Kidney (tissue), 14 donors: ENCODE measurements around the gene SUMO3. TPM values are rescaled to one million over a fixed set of nuclear protein-coding genes. Genes with fewer than 3 reads are reported as not detected.

ENCODE experiments used
- DNase-seq, 5 donors: peaks; one replicate each; pipeline ENCODE4 v3.0.0-alpha.2; 2013 to 2020
- FAIRE-seq: peaks from 2 replicates; lab custom pipeline; 2012; peaks lifted over from hg19 to GRCh38; lab: Jason Lieb, UNC
- H3K27ac ChIP-seq, 2 donors: one replicate each; pipeline ENCODE4 v1.7.0; 2013; ENCODE audit warnings: low read depth in 2 of 2, low read length in 2 of 2, inconsistent platforms in 1 of 2
- H3K27me3 ChIP-seq: one replicate; pipeline ENCODE4 v1.7.1; 2013; ENCODE audit warnings: low read length, inconsistent platforms; ENCODE audit not compliant: control insufficient read depth, insufficient read depth
- H3K36me3 ChIP-seq, 3 donors: one replicate each; pipeline versions ENCODE4 v1.7.0 to v1.7.1; 2013; ENCODE audit warnings: low read length in 3 of 3, control low read depth in 1 of 3, inconsistent platforms in 1 of 3; ENCODE audit not compliant: insufficient read depth in 3 of 3, control insufficient read depth in 2 of 3
- H3K4me1 ChIP-seq, 3 donors: one replicate each; pipeline versions ENCODE4 v1.7.0 to v1.7.1; 2013; ENCODE audit warnings: low read length in 3 of 3, inconsistent platforms in 1 of 3, low read depth in 1 of 3; ENCODE audit not compliant: control insufficient read depth in 2 of 3, insufficient read depth in 2 of 3
- H3K4me3 ChIP-seq, 3 donors: one replicate each; pipeline versions ENCODE4 v1.7.0 to v1.8.1; 2013; ENCODE audit warnings: low read length in 3 of 3, control low read depth in 1 of 3, inconsistent platforms in 1 of 3
- H3K9ac ChIP-seq, 3 donors: one replicate each; pipeline versions ENCODE4 v1.7.0 to v1.7.1; 2013; ENCODE audit warnings: low read length in 3 of 3, control low read depth in 1 of 3, inconsistent platforms in 1 of 3
- H3K9me3 ChIP-seq, 3 donors: one replicate each; pipeline versions ENCODE4 v1.7.0 to v1.7.1; 2013; ENCODE audit warnings: low read length in 3 of 3, control low read depth in 1 of 3, inconsistent platforms in 1 of 3; ENCODE audit not compliant: control insufficient read depth in 2 of 3, insufficient read depth in 1 of 3
- CTCF ChIP-seq: IDR thresholded peaks from 3 replicates; pipeline ENCODE4 v1.5.1; 2012; ENCODE audit warnings: mild to moderate bottlenecking, moderate library complexity, borderline replicate concordance; ENCODE audit not compliant: insufficient read depth; ENCODE audit errors: extremely low read depth
- intact Hi-C: fragments of 100-400 bp; cut with DNase I; formaldehyde crosslinking; loops from one replicate; pipeline ENCODE4 v1.11.1; 2022
- polyA plus RNA-seq: library from polyadenylated mRNA; stranded (reverse); fragments of 350-450 nt; fragmentation: Illumina TruSeq; extraction: RNeasy Lipid Tissue Mini Kit (QIAGEN cat#74804); gene quantifications from one replicate; pipeline ENCODE4 v1.2.3, GENCODE V29; 2014; ENCODE audit warnings: low read depth, low replicate concordance; ENCODE audit not compliant: insufficient read depth
- total RNA-seq: library from RNA; stranded (reverse); fragmentation: NEBNext Ultra II Directional; extraction: Animal tissue kit (Norgen Biotek cat#: 25700); gene quantifications from one replicate; pipeline ENCODE4 v1.2.1, GENCODE V29; 2021
- donor health status: control.
- donor health status: control.
- donor health status: control.
- donor health status: control.
- donor health status: control.
- donor health status: DM: yes; HTN: yes; CAD: no.
- donor health status: Normal renal cell carcinoma (clear cell type).

SUMO3 gene
- total and polyA plus RNA-seq, 2 donors from 2014 or later, result 88.6 to 89.9 TPM

DNA sequence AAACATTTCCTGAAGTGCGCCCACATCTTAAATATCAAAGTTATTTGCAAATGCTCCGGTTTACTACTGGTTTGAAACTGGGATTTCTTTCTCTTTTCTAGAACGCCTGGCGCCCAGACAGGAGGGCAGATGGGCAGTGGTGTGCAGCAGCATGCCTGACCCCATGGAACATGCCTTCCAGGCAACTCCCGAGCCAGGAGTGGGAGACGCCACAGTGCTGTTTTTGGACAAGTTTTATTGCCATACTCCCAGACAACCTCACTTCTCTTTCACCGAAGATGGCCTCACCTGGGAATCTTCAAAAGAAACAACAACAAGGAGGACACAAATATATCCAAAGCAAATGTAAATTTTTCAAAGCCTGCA is 37.7 kb downstream of the SUMO3 start:
- peak in 2 of 5 donors; percentile 53 to 56 for DNase-seq
- Histone ChIP-seq H3K27me3 (no peaks in the 10 kb centered on the region), H3K9me3 (no peaks in the 10 kb centered on the region), H3K9ac (no peak overlapping the region), H3K36me3 (peaks cover under 1 to 10% (median 2%) of the 10 kb centered on the region in 3 donors), H3K27ac (no peak overlapping the region), H3K4me1 (no peaks in the 10 kb centered on the region), H3K4me3 (no peak overlapping the region)
- TF ChIP-seq CTCF, result no peak
- FAIRE-seq, result no peak
- intact Hi-C loops, result no loop called here

DNA sequence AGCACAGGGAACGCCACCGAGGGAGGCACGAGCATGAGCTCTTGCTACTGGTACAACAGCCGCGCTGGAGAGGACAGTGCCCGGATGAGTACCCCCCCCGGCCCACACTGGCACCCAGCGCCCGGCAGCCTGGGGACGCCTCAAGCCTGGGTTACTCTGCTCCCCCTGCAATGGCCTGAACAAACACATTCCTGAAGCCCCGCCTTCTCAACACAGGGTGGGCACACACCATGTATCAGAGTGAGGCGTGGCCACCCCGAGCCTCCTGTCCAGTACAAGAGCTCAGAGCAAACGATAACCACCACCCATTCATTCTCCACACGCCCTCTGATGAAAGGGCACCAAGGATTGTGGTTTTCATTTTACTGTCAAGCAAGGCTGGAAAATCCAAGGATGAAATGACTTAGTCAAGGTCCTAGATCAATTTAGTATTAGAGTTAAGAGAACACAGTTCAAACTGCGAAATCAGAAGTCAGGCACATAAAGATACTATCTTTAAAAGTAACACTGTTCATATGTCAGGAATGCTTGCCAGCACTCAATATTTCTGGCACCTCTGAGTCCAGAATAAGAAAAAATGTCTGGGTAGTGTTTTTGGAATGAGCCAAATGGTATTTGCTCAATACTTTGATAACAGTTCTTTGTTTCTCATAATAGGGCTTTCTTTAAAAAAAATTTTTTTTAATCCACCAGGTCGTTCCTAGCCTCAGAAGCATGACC is 38.3 kb downstream of the SUMO3 start:
- intact Hi-C loops, result no loop called here
- FAIRE-seq, result no peak
- peak in 2 of 5 donors; percentile 51 to 54 for DNase-seq
- no peak overlapping the region for H3K4me3 ChIP-seq
- TF ChIP-seq CTCF, result no peak
- peaks cover 2 to 14% (median 5%) of the 10 kb centered on the region in 3 donors for H3K36me3 ChIP-seq
- H3K27me3 ChIP-seq, result no peaks in the 10 kb centered on the region
- H3K27ac ChIP-seq, result no peak overlapping the region
- H3K4me1 ChIP-seq, result no peaks in the 10 kb centered on the region
- no peaks in the 10 kb centered on the region for H3K9me3 ChIP-seq
- no peak overlapping the region for H3K9ac ChIP-seq

DNA sequence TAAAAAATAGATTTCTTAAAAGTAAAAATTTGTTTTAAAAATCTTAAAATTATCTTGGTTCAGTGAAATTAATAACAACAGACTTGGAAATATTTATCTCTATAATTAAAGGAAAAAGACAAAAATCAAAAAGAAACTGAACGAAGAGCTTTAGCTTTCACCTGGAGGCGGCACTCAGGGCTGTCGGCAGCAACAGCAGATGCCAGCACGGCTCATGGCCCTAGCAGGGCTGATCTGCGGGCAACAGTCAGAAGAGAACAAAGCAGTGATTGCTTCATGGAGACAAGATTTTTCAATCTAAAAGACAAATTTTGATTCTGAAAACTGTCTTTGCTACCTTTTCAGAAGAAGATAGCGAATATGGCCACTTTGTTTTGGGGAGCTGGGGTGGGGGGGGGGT is 38.9 kb downstream of the SUMO3 start:
- intact Hi-C loops, result no loop called here
- H3K27ac ChIP-seq, result no peak overlapping the region
- FAIRE-seq, result no peak
- H3K27me3 ChIP-seq, result no peaks in the 10 kb centered on the region
- no peak overlapping the region for H3K9ac ChIP-seq
- peaks cover 0 to 2% (median 0%) of the 10 kb centered on the region in 3 donors for H3K4me1 ChIP-seq
- peaks cover 2 to 14% (median 7%) of the 10 kb centered on the region in 3 donors for H3K36me3 ChIP-seq
- no peak overlapping the region for H3K4me3 ChIP-seq
- H3K9me3 ChIP-seq, result no peaks in the 10 kb centered on the region
- no peak for TF ChIP-seq CTCF
- DNase-seq, result no peak

DNA sequence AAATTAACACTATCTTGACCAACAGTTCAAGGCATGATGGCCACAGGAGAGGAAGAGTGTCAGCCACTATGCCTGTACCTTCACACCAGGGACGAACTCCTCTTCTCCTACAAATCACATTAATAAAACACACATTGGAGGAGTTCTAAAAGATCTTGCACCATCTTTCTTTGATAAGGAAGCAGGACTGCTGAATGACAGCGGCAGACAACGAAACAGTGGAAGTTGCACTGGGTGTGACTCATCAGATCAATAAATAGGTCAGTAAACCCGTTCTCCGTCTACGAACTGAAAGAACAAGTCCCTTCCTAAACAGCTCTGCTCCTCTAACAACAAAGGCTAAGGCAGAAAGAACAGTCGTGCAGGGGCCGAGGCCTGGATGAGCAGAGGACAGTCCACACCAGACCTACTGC is 39.4 kb downstream of the SUMO3 start:
- FAIRE-seq (no peak), DNase-seq (no peak)
- Histone ChIP-seq H3K36me3 (peaks cover 2 to 14% (median 7%) of the 10 kb centered on the region in 3 donors), H3K27me3 (no peaks in the 10 kb centered on the region), H3K4me3 (no peak overlapping the region), H3K27ac (no peak overlapping the region), H3K9ac (no peak overlapping the region), H3K9me3 (no peaks in the 10 kb centered on the region), H3K4me1 (peaks cover 0 to 4% (median 1%) of the 10 kb centered on the region in 3 donors)
- TF ChIP-seq CTCF, result no peak
- intact Hi-C loops, result no loop called here
